Neural cell (in vitro differentiated cells): ENCODE measurements around the gene ACP7.

Experiments used
- CTCF ChIP-seq: fragments of 450-650 bp; IDR thresholded peaks from 2 replicates; pipeline ENCODE4 v1.5.1; 2014; ENCODE audit warnings: antibody characterized with exemption, mild to moderate bottlenecking, moderate library complexity; ENCODE audit not compliant: poor library complexity, severe bottlenecking
- EP300 ChIP-seq: fragments of 450-650 bp; conservative IDR thresholded peaks from 2 replicates; pipeline ENCODE4 v1.6.1; 2014; ENCODE audit warnings: antibody characterized with exemption, mild to moderate bottlenecking, moderate library complexity; ENCODE audit not compliant: poor library complexity, severe bottlenecking
- EZH2 ChIP-seq: fragments of 200-600, 300-800 bp; shearing (Covaris generic), sonication (generic); IDR thresholded peaks from 2 replicates; pipeline ENCODE4 v1.6.1; 2014; ENCODE audit warnings: antibody characterized with exemption, low read length, borderline replicate concordance, mild to moderate bottlenecking; ENCODE audit not compliant: insufficient read depth, poor library complexity, severe bottlenecking
- POLR2AphosphoS5 ChIP-seq: IDR thresholded peaks from 2 replicates; pipeline ENCODE4 v1.6.1; 2012
- REST ChIP-seq: IDR thresholded peaks from 2 replicates; pipeline ENCODE4 v1.6.1; 2012; ENCODE audit warnings: borderline replicate concordance

DNA sequence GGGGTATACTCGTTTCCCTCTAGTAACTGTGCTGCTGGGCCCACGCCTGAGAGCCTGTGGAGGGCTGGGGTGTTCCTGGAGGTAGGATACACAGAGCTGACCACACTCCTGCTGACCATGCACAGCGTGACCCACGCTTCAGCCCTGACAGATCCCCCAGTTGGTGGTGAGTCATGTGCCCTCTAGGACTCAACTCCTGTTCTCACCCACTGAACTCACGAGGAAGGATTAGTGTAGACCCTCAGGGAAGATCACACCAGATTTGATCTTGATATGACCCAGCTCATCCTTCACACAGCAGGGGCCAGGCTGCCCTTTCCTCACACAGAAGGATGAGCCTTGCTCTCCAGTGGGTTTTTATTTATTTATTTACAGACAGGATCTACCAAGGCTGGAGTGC is 13.3 kb upstream of the ACP7 start:
- no peak for TF ChIP-seq EZH2
- TF ChIP-seq CTCF = no peak
- no peak for TF ChIP-seq REST
- no peak for TF ChIP-seq EP300
- no peak for TF ChIP-seq POLR2AphosphoS5
